Daoy (cell line): ENCODE results near the gene RANBP3. TPM values are rescaled to one million over a fixed set of nuclear protein-coding genes. Genes with fewer than 3 reads are reported as not detected.
"Not testable (repeated sequence)": the region's sequence is repeated elsewhere in the genome, so short reads cannot be mapped to it uniquely, and the experiment has no call there.

Experiments
- DNase-seq: peaks from one replicate; pipeline ENCODE4 v3.0.0-alpha.2; 2015; ENCODE audit warnings: low read depth
- total RNA-seq: library from RNA; depleted of rRNA; stranded (reverse); fragments of >200 nt; shearing (Covaris generic); gene quantifications from 2 replicates; pipeline ENCODE4 v1.2.3, GENCODE V29; 2014

The RANBP3 gene
- total RNA-seq, 1 experiment from 2014 or later: 64.5 TPM

DNA sequence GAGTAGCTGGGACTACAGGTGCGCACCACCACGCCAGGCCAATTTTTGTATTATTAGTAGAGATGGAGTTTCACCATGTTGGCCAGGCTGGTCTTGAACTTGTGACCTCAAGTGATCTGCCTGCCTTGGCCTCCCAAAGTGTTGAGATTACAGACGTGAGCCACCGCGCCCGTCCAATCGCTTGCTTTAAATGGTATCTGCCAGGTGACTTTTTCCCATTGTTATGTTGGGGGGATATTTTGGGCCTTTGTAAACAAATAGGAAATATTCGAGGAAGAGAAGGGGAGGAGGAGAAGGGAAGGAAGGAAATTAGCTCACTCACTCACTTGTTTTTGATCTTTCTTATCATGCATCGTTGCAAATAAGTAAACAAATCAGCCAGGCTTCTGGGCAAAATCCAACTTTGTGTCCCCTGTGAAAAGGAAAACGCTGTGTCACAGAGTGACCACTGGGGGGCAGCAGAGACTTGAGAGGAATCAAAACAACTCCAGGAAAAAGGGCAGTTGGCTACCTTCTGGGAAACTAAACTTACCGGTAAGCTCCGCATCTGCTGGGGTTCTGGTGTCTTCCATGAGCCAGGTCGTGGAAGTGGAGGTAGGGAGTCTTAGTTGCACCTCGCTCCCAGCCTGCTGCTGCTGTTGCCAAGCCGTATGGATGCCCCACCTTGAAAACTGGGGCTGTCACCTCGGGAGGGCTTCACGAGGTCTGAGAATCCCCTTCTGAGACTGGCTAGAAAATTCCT is 9.3 kb upstream of the RANBP3 start:
- DNase-seq: peak; percentile 70

- not testable (repeated sequence) for DNase-seq
Observed at GRCh38 chr19:5985837-5986236, 7.9 kb upstream of the RANBP3 start.

- DNase-seq: peak; percentile 61
Observed at GRCh38 chr19:5985098-5985783, 7.3 kb upstream of the RANBP3 start.

GRCh38 chr19:5984600-5984999 is 6.7 kb upstream of the RANBP3 start:
- DNase-seq: no peak

GRCh38 chr19:5983367-5983955 is 5.5 kb upstream of the RANBP3 start:
- DNase-seq: no peak

- no peak for DNase-seq
Observed at GRCh38 chr19:5978606-5979552, 939 bp upstream of the RANBP3 start.

DNA sequence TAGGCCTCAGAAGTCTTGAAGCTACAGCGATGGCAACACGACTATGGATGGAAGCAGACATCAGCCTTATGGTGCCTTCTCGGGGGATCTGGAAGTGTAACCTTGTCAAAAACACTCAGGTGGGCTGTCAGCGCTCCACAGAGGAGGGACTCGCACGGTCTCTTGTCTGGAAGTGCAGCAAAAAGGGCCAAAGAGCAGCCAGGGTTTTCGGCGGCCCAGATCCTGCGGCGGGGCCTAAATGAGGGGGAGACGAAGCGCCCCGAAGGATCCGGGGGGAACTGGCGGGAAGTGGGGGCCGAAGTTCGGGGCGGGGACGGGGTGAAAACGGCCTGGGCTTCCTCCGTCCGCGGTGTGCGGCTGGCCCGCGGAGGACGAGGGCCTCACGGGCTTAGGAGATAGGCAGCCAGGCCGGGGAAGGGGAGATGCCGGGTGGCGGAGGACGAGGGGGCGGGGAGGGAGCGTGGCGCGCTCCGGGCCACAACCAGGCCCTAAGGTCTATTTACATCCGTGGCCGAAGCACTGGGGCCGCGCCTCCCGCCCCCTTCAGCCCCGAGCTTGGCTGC is 637 bp downstream of the RANBP3 start:
- DNase-seq: no peak

DNA sequence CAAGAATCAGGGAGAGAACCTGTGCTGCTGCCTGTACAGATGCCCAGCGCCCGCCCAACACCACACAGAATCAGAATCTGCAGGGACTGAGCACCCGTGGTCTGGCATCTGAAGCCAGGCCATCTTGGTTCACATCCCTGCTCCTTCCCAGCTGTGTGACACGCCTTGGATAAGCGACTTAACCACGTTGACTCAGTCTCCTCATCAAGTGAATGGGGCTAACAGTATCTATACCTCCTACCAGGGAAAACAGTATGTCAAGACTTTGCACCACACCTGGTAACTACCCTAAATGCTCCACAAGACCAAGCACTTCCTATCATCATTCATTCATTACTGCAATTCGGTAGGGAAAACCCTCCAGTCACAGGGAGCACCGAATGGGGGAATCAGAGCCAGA is 1.2 kb downstream of the RANBP3 start:
- DNase-seq: no peak

DNA sequence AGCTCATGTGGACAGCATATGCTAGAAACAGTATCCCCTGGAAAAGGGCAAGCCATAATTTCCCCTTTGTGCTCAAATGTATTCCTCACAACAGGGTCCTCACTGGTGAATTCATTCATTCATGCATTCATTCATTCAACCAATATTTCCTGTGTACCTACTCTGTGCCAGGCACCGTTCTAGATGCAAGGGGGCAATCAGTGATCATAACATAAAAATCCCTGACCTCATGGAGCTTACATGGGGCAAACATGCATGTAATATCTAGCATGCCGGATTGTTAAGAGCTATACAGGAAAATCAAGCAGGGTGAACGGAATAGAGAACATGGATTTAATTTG is 2.6 kb downstream of the RANBP3 start:
- no peak for DNase-seq

- no peak for DNase-seq
Observed at GRCh38 chr19:5974721-5975387, 3.1 kb downstream of the RANBP3 start.

- no peak for DNase-seq
Observed at GRCh38 chr19:5973867-5974635, 3.9 kb downstream of the RANBP3 start.

DNA sequence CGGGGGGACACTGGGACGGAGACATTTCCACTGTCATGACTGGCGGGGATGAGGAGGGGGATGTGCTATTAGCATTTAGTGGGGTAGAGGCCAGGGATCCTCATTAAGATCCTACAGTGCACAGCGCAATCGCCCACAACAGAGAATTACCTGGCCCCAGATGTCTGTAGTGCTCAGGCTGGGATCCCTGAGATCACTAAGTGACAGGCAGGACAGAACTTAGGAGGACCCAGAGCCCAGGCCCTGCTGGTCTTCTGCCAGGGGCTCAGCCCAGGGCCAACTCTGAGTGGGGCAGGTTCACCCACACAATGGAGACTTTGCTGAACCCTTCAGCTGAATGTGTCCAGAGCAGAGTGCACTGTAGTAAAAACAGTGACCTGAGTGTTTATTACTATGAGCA is 4.6 kb downstream of the RANBP3 start:
- DNase-seq: no peak

DNA sequence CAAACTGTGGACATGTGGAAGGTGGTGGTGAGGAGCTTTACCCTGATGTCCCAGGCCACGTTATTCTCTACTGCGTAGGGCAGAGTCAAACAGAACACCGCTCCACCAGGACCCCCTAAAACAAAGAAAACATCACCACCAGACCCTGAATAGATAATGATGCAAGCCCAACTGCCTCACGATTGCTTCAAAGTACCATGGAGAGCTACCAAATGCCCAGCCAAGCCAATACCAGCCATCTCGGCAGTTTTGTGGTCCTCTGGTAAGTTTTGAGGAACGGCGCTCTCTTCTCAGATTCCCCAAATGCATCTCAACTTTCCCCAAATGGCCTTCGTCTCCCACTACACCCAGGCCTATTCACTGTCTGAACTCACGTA is 5.6 kb downstream of the RANBP3 start:
- no peak for DNase-seq

- no peak for DNase-seq
Observed at GRCh38 chr19:5971714-5972354, 6.1 kb downstream of the RANBP3 start.

- DNase-seq: no peak
Observed at GRCh38 chr19:5969476-5969875, 8.5 kb downstream of the RANBP3 start.

DNA sequence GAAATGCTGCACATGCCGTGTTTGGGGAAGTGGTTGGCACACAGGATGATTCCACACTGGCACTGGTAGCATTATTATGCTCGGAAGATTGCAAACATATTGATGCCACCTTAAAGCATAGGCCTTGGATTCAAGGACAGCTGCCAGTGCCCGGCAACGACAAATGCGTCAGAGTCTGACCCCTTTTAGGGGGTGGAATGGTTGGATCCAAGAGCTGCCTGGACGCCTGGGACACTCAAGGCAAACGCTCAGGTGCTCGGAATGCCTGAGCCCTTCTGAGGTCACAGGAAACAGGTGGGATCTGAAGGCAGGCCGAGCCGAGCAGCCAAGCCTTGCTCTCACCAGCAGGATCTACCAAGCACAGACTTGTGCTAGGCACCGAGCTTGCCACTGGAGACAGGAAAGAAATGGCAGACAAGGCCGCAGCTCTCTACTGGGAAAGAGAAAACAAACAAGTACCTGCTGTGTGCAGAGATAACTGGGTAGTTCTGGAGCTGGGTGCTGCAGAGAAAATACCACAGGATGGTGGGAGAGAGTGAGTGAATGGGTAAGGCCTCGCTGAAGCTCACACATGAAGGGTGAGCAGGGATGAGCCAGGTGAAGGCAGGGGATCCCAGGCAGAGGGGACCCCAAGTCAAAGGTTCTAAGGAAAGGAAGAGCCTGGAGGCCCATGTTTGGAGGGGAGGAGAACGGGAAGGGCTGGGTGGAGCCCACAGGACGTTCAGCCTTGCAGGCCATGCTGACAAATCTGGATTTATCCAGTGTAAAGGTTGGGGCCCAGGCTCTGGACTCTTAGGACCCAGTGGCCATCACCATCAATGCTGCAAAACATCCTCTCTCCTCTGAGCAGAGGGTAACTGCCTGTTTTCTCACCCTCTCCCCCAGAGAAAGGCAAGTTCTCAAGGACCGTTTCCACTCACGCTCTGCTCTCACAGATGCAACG is 9.2 kb downstream of the RANBP3 start:
- DNase-seq: no peak

GRCh38 chr19:5967994-5968430 is 9.9 kb downstream of the RANBP3 start:
- DNase-seq: peak; percentile 73

DNA sequence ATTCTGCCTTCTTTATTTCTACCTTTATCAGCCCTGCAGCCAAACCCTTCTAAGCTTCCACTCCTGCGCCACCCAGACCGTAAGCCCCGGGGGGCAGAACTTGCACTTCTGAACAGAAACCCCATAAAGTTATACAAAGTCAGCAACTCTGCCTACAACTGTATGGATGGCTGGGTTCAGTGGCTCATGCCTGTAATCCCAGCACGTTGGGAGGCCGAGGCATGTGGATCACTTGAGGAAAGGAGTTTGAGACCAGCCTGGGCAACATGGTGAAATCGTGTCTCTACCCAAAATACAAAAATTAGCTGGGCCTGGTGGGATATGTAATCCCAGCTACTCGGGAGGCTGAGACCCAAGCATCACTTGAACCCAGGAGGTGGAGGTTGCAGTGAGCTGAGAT is 10.4 kb downstream of the RANBP3 start:
- DNase-seq: no peak

DNA sequence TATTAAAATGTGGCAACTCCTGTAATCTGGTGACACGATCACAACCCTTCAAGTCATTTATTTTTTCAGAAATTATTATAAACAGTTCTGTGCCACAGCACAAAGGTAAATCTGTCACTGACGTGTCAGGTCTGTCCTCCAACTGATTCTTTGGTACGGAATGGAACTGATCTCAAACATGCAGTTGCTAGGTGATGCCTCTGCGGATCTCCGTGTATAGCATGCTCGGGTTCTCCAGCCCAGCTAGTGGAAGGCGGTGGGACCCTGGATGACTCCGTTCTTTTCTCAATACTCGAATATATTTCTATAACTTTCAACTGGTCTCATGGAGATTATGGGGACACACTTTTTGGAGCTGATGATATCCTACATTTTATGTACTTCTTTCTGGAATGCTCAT is 11.0 kb downstream of the RANBP3 start:
- no peak for DNase-seq
